Esophagus muscularis mucosa (tissue), 4 donors: ENCODE results near the gene ORAI3. TPM values are rescaled to one million over a fixed set of nuclear protein-coding genes. Genes with fewer than 3 reads are reported as not detected.

ENCODE experiments used
- DNase-seq: peaks from one replicate; pipeline ENCODE4 v3.0.0-alpha.2; 2017; ENCODE audit errors: extremely low spot score
- H3K27ac ChIP-seq, 4 donors: fragments of 200-600 bp; sonication (generic); replicated peaks in 1 of 4; 1 replicate in 3 of 4; 2 replicates in 1 of 4; pipeline ENCODE4 v1.5.1; 2016 to 2019; ENCODE audit warnings: mild to moderate bottlenecking in 1 of 4
- H3K27me3 ChIP-seq, 4 donors: fragments of 200-600 bp; sonication (generic); one replicate each; pipeline versions ENCODE4 v1.5.1 to v1.6.0; 2016 to 2019
- H3K36me3 ChIP-seq, 4 donors: fragments of 200-600 bp; sonication (generic); one replicate each; pipeline ENCODE4 v1.5.1; 2016 to 2019
- H3K4me1 ChIP-seq, 4 donors: fragments of 200-600 bp; sonication (generic); one replicate each; pipeline ENCODE4 v1.5.1; 2016 to 2019
- H3K4me3 ChIP-seq, 4 donors: fragments of 200-600 bp; sonication (generic); 1 replicate in 2 of 4; 2 replicates in 2 of 4; pipeline ENCODE4 v1.5.1; 2016 to 2019; ENCODE audit warnings: mild to moderate bottlenecking in 4 of 4, moderate library complexity in 1 of 4
- H3K9me3 ChIP-seq, 4 donors: fragments of 200-600 bp; sonication (generic); 1 replicate in 3 of 4; 2 replicates in 1 of 4; pipeline ENCODE4 v1.5.1; 2016 to 2019
- CTCF ChIP-seq, 3 experiments: fragments of 200-600 bp in 2 of 3; fragments of 450-650 bp in 1 of 3; sonication (generic) in 2 of 3; IDR thresholded peaks; one replicate each; pipeline ENCODE4 v1.5.1; 2017 to 2019; ENCODE audit warnings: antibody characterized with exemption in 3 of 3, mild to moderate bottlenecking in 2 of 3, moderate library complexity in 1 of 3
- EP300 ChIP-seq: sonication (generic); formaldehyde crosslinking; IDR thresholded peaks from one replicate; pipeline ENCODE4 v1.6.1; 2017; ENCODE audit warnings: antibody characterized with exemption
- POLR2A ChIP-seq: fragments of 450-650 bp; IDR thresholded peaks from one replicate; pipeline ENCODE4 v1.6.1; 2017; ENCODE audit warnings: antibody characterized with exemption, moderate library complexity, mild to moderate bottlenecking, low read depth
- POLR2AphosphoS5 ChIP-seq, 2 donors: sonication (generic); formaldehyde crosslinking; IDR thresholded peaks; one replicate each; pipeline ENCODE4 v1.6.1; 2017; ENCODE audit warnings: antibody characterized with exemption in 2 of 2
- WGBS: methylation state at CpG from one replicate; pipeline ENCODE4 v1.1.5; 2018; 5-methylcytosine and 5-hydroxymethylcytosine counted together
- intact Hi-C: fragments of 100-400 bp; cut with DNase I; formaldehyde crosslinking; loops from one replicate; pipeline ENCODE4 v1.15.1; 2023
- total RNA-seq, 4 donors: library from RNA; depleted of rRNA; stranded (reverse); fragments of >200 nt; gene quantifications; one replicate each; pipeline versions ENCODE4 v1.1.0 to v1.2.1, GENCODE V29; 2016

ORAI3 gene
- total RNA-seq, 4 donors from 2014 or later, result 33.0 to 56.5 (median 45.8) TPM

- no peaks in the 10 kb centered on the region for H3K9me3 ChIP-seq
- no peak for TF ChIP-seq CTCF (IDR thresholded peaks at IDR 0.05)
- no peak for TF ChIP-seq POLR2A
- no peak for TF ChIP-seq POLR2AphosphoS5 (IDR thresholded peaks at IDR 0.05)
- TF ChIP-seq EP300, result no peak
- peaks cover 4 to 21% (median 20%) of the 10 kb centered on the region in 4 donors for H3K4me1 ChIP-seq
- H3K27ac ChIP-seq, result peak overlapping the region in 3 of 4 donors; percentile 4 to 64 (median 20)
- no peak overlapping the region for H3K4me3 ChIP-seq
- intact Hi-C loops, result no loop called here
- H3K36me3 ChIP-seq, result peaks cover 0 to 68% (median 39%) of the 10 kb centered on the region in 4 donors
- DNase-seq, result no peak
- WGBS, result no CpG with 5 or more reads among the region's 4 CpGs
- no peaks in the 10 kb centered on the region for H3K27me3 ChIP-seq
These were observed 6.5 kb upstream of the ORAI3 start for GRCh38 chr16:30942426-30942806.

- intact Hi-C loops, result no loop called here
- no peak for TF ChIP-seq POLR2A
- TF ChIP-seq CTCF (IDR thresholded peaks at IDR 0.05), result no peak
- TF ChIP-seq EP300, result no peak
- no peak for TF ChIP-seq POLR2AphosphoS5 (IDR thresholded peaks at IDR 0.05)
- DNase-seq, result no peak
- H3K9me3 ChIP-seq, result no peaks in the 10 kb centered on the region
- peaks cover 4 to 23% (median 19%) of the 10 kb centered on the region in 4 donors for H3K4me1 ChIP-seq
- H3K27ac ChIP-seq, result no peak overlapping the region
- H3K27me3 ChIP-seq, result no peaks in the 10 kb centered on the region
- H3K4me3 ChIP-seq, result no peak overlapping the region
- peaks cover 0 to 58% (median 38%) of the 10 kb centered on the region in 4 donors for H3K36me3 ChIP-seq
These were observed 4.5 kb upstream of the ORAI3 start for GRCh38 chr16:30944352-30944751.

- Histone ChIP-seq H3K4me3 (no peak overlapping the region), H3K4me1 (peaks cover 25 to 44% (median 41%) of the 10 kb centered on the region in 4 donors), H3K9me3 (no peaks in the 10 kb centered on the region), H3K27me3 (no peaks in the 10 kb centered on the region), H3K36me3 (peaks cover 0 to 41% (median 28%) of the 10 kb centered on the region in 4 donors), H3K27ac (peak overlapping the region; percentile 91 to 99 (median 92))
- 86% methylated on average over 36 of the region's 38 CpGs for WGBS
- TF ChIP-seq EP300 (no peak), POLR2AphosphoS5 (IDR thresholded peaks at IDR 0.05) (no peak), CTCF (IDR thresholded peaks at IDR 0.05) (no peak), POLR2A (no peak)
- intact Hi-C loops, result no loop called here
- DNase-seq, result no peak
These were observed 2.0 kb upstream of the ORAI3 start for GRCh38 chr16:30946671-30947540.

GRCh38 chr16:30947541-30947858 is 1.4 kb upstream of the ORAI3 start:
- peaks cover 0 to 38% (median 25%) of the 10 kb centered on the region in 4 donors for H3K36me3 ChIP-seq
- DNase-seq, result no peak
- peak overlapping the region; percentile 91 to 99 (median 92) for H3K27ac ChIP-seq
- intact Hi-C loops, result no loop called here
- no peaks in the 10 kb centered on the region for H3K9me3 ChIP-seq
- no peaks in the 10 kb centered on the region for H3K27me3 ChIP-seq
- TF ChIP-seq POLR2A (no peak), CTCF (IDR thresholded peaks at IDR 0.05) (no peak), EP300 (no peak), POLR2AphosphoS5 (IDR thresholded peaks at IDR 0.05) (no peak)
- 45% methylated on average over 3 of the region's 3 CpGs for WGBS
- H3K4me1 ChIP-seq, result peaks cover 21 to 45% (median 41%) of the 10 kb centered on the region in 4 donors
- peak overlapping the region in 3 of 4 donors; percentile 83 to 97 (median 94) for H3K4me3 ChIP-seq
